ENCODE data around the gene CNDP2.

CNDP2 gene

GRCh38 chr18:74495581-74496507 is at the start of gene CNDP2:
Gene CNDP2, plus strand, starts transcription at chr18:74496363. Its CDS starts 3,611 bp downstream, at chr18:74499974.
- no peak for TF ChIP-seq CTCF (conservative IDR thresholded peaks at IDR 0.05; ENCODE audit: control insufficient read depth, insufficient read depth, low read depth, low read length)
- DNase-seq (ENCODE audit: low read depth): peak; percentile 97
- peak within 1 kb of the TSS; percentile 74 for H3K4me3 ChIP-seq (ENCODE audit: control insufficient read depth, low read depth, low read length)

GRCh38 chr18:74446631-74447403 is 49.3 kb upstream of the CNDP2 start:
- no peak for TF ChIP-seq CTCF (conservative IDR thresholded peaks at IDR 0.05; ENCODE audit: control insufficient read depth, insufficient read depth, low read depth, low read length)

GRCh38 chr18:74447404-74448152 is 48.6 kb upstream of the CNDP2 start:
- DNase-seq (ENCODE audit: low read depth): no peak
- H3K4me3 ChIP-seq (ENCODE audit: control insufficient read depth, low read depth, low read length): no peak overlapping the region
- no peak for TF ChIP-seq CTCF (conservative IDR thresholded peaks at IDR 0.05; ENCODE audit: control insufficient read depth, insufficient read depth, low read depth, low read length)

More at GRCh38 chr18:74446631-74447403, 49.3 kb upstream of the CNDP2 start:
- no peak overlapping the region for H3K4me3 ChIP-seq (ENCODE audit: control insufficient read depth, low read depth, low read length)
- DNase-seq (ENCODE audit: low read depth): no peak

- no peak for DNase-seq (ENCODE audit: low read depth)
- no peak overlapping the region for H3K4me3 ChIP-seq (ENCODE audit: control insufficient read depth, low read depth, low read length)
- no peak for TF ChIP-seq CTCF (conservative IDR thresholded peaks at IDR 0.05; ENCODE audit: control insufficient read depth, insufficient read depth, low read depth, low read length)
Measured at GRCh38 chr18:74450626-74451025, 45.5 kb upstream of the CNDP2 start.

- DNase-seq (ENCODE audit: low read depth): no peak
- no peak overlapping the region for H3K4me3 ChIP-seq (ENCODE audit: control insufficient read depth, low read depth, low read length)
- no peak for TF ChIP-seq CTCF (conservative IDR thresholded peaks at IDR 0.05; ENCODE audit: control insufficient read depth, insufficient read depth, low read depth, low read length)
Measured at GRCh38 chr18:74451148-74451547, 45.0 kb upstream of the CNDP2 start.

GRCh38 chr18:74453016-74453566 is 43.1 kb upstream of the CNDP2 start:
- H3K4me3 ChIP-seq (ENCODE audit: control insufficient read depth, low read depth, low read length): no peak overlapping the region
- TF ChIP-seq CTCF (conservative IDR thresholded peaks at IDR 0.05; ENCODE audit: control insufficient read depth, insufficient read depth, low read depth, low read length): no peak
- DNase-seq (ENCODE audit: low read depth): no peak
